ENCODE data around the gene OR6B2. TPM values are rescaled to one million over a fixed set of nuclear protein-coding genes. Genes with fewer than 3 reads are reported as not detected.

OR6B2 gene
- total RNA-seq, 1 donor from 2014 or later: not detected

- no peaks in the 10 kb centered on the region for H3K36me3 Mint-ChIP-seq (ENCODE audit: low read depth)
- H3K9me3 Mint-ChIP-seq: no peaks in the 10 kb centered on the region
- no peak for TF ChIP-seq CTCF (conservative IDR thresholded peaks at IDR 0.05)
- DNase-seq (ENCODE audit: low read depth, low spot score): no peak
- no peak overlapping the region for H3K27ac Mint-ChIP-seq (ENCODE audit: unreplicated experiment)
- peaks cover 26% of the 10 kb centered on the region for H3K27me3 Mint-ChIP-seq (ENCODE audit: low read depth)
- H3K4me1 Mint-ChIP-seq: no peaks in the 10 kb centered on the region
- H3K4me3 Mint-ChIP-seq: no peak overlapping the region
Observed at GRCh38 chr2:240041363-240041762, 11.1 kb upstream of the OR6B2 start.

- TF ChIP-seq CTCF (conservative IDR thresholded peaks at IDR 0.05): no peak
- DNase-seq (ENCODE audit: low read depth, low spot score): no peak
- Mint-ChIP-seq H3K36me3 (ENCODE audit: low read depth) (no peaks in the 10 kb centered on the region), H3K4me1 (no peaks in the 10 kb centered on the region), H3K27me3 (ENCODE audit: low read depth) (no peaks in the 10 kb centered on the region), H3K9me3 (no peaks in the 10 kb centered on the region), H3K4me3 (no peak overlapping the region), H3K27ac (ENCODE audit: unreplicated experiment) (no peak overlapping the region)
Observed at GRCh38 chr2:240037358-240037757, 7.1 kb upstream of the OR6B2 start.

- Mint-ChIP-seq H3K4me3 (no peak overlapping the region), H3K36me3 (ENCODE audit: low read depth) (no peaks in the 10 kb centered on the region), H3K4me1 (no peaks in the 10 kb centered on the region), H3K27me3 (ENCODE audit: low read depth) (peaks cover 12% of the 10 kb centered on the region), H3K9me3 (no peaks in the 10 kb centered on the region), H3K27ac (ENCODE audit: unreplicated experiment) (no peak overlapping the region)
- TF ChIP-seq CTCF (conservative IDR thresholded peaks at IDR 0.05): no peak
- no peak for DNase-seq (ENCODE audit: low read depth, low spot score)
Observed at GRCh38 chr2:240033330-240033678, 3.1 kb upstream of the OR6B2 start.

DNA sequence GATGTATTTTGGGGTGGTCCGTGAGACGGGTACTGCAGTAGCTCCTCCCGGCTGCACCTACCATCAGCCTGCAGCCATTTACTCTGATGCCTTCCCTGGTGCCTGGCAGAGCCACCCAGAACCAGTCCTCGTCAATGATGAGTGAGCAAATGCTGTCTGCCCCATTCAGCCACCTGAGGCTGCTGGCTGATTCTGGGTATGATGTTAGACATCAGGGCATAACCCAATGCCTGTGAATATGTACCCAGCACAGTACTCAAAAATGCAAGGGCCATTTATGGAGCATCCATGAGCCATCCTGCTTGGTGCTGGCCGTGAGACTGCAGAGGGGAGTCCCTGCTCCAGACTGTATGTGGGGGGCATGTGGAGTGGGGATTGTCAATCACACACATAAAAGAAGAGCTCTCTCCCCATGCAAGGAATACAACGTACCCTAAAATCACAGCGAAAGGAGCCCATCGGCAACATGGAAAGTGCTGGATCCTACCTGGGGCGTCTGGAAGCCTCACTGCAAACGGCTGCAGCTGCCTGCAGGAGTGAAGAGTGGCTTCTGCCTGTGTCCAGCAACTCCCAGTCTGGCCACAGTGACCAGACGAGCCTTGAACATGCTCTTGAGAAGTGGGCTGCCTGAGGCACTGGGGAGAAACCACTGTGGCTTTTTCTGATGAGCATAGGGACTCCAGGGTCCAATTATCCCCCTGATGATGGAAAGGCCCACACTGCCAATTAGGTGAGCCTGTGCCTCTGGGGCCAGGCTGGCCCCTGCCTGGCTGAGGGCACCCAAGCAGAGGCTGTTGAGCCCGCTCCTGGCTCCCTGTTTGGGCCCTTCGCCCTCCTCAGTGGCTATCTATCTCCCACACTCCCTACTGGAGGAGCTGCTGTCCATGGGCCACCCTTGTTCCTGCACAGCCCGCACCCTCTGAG lies 2.4 kb upstream of the OR6B2 start:
- Mint-ChIP-seq H3K27me3 (ENCODE audit: low read depth) (peaks cover 19% of the 10 kb centered on the region), H3K36me3 (ENCODE audit: low read depth) (no peaks in the 10 kb centered on the region), H3K4me3 (no peak overlapping the region)

GRCh38 chr2:240024766-240025165 lies 5.5 kb downstream of the OR6B2 start:
- Mint-ChIP-seq H3K27me3 (ENCODE audit: low read depth) (peaks cover 36% of the 10 kb centered on the region), H3K4me1 (peaks cover 14% of the 10 kb centered on the region), H3K36me3 (ENCODE audit: low read depth) (peaks cover 5% of the 10 kb centered on the region), H3K4me3 (peak overlapping the region; percentile 96), H3K27ac (ENCODE audit: unreplicated experiment) (peak overlapping the region; percentile 88), H3K9me3 (no peaks in the 10 kb centered on the region)
- DNase-seq (ENCODE audit: low read depth, low spot score): no peak
- TF ChIP-seq CTCF (conservative IDR thresholded peaks at IDR 0.05): no peak

More for the DNA sequence above, 2.4 kb upstream of the OR6B2 start:
- no peak for DNase-seq (ENCODE audit: low read depth, low spot score)
- Mint-ChIP-seq H3K27ac (ENCODE audit: unreplicated experiment) (no peak overlapping the region), H3K4me1 (no peaks in the 10 kb centered on the region), H3K9me3 (no peaks in the 10 kb centered on the region)
- no peak for TF ChIP-seq CTCF (conservative IDR thresholded peaks at IDR 0.05)

All from neural crest cell (in vitro differentiated cells).